Activated T-cell treated with anti-CD3 and anti-CD28 coated beads for 24 hours (primary cell): ENCODE measurements around the gene CFAP251.
"Not testable (repeated sequence)": the region's sequence is repeated elsewhere in the genome, so short reads cannot be mapped to it uniquely, and the experiment has no call there.

Experiments
- DNase-seq: peaks from one replicate; pipeline ENCODE4 v3.0.0-alpha.2; 2020; ENCODE audit warnings: low read depth

CFAP251 gene

DNA sequence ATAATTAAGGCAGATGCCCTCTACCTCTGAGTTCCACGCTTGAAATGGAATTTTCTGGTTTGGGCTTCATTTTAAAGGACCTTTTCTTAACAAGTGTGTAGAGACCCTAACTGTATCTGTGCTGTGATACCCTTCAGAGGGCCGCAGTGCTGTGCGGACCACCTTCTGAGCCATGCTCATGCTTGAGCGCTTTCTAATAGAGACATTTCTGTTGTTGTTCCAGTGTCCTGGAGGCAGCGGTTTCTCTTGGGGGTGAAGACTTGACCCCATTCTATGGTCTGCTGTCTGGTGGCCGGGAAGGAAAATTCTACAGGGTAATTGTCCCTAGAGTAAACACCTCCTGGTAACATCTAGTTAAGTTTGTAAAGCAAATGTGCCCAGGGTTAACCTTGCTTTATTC, 56.6 kb downstream of the CFAP251 start:
- DNase-seq, result no peak

DNA sequence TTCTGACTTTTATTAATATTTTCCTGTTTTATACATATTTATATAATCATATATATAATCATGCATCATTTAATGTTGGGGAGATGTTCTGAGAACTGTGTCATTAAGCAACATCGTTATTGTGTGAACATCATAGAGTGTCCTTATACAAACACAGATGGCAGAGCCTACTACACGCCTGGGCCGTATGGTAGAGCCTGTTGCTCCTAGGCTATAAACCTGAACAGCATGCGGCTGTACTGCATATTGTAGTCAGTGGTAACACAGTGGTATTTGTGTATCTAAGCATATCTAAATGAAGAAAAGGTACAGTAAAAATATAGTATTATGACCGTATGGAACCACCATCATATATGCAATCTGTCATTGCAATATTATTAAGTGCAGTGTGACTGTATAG, 58.6 kb downstream of the CFAP251 start:
- DNase-seq, result no peak

DNA sequence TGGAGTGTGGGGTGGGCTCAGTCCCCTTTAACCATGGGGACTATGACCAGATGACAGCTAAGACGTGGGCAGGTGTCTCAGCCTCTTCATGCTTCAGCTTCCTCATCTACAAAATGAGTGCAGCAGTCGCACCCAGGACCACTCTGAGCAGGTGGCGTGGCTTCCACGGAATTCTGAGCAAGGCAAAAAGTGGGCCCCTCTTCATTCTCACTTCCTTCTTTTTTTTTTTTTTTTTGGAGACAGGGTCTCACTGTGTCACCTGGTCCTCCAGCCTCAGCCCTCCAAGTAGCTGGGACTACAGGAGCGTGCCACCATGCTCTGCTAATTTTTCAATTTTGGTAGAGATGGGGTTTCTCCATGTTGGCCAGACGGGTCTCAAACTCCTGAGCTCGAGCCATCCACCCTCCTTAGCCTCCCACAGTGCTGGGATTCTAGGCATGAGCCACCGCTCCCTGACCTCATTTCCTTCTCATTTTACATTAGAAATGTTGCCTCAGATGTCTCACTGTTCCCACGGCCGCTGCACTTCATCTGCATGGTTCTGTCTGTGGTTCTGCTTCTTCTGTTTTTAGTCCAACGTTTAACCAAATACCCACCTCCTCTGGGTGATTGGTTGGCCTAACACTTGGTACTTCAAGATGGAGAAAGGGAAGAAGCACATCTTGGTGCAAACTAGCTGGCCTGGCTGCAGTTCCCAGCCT, 61.9 kb downstream of the CFAP251 start:
- DNase-seq, result no peak

- DNase-seq, result no peak
Observed at GRCh38 chr12:121980892-121981272, 62.5 kb downstream of the CFAP251 start.

DNA sequence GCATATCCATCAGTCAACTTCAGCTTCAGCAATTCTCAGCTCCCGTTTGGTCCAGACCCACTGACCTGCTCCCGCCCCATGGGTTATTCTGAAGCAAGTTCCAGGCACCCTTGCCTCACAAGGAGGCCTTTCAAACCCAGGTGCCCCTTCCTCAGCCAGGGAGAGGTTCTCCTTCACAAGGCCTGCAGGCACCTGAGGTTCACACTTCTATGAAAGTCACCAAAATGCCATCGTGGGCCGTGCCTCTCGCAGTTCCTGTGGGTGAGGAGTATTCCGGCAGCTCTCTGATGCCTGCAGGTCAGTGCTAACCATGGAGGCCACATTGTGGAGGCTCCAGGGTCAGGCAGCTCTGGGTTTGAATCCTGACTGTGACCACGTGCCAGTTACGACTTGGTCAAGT, 63.1 kb downstream of the CFAP251 start:
- DNase-seq, result no peak

- DNase-seq, result no peak
Observed at GRCh38 chr12:121982950-121983349, 64.6 kb downstream of the CFAP251 start.

GRCh38 chr12:121983536-121984210, 65.3 kb downstream of the CFAP251 start:
- no peak for DNase-seq

- no peak for DNase-seq
Observed at GRCh38 chr12:121986489-121987245, 68.3 kb downstream of the CFAP251 start.

- not testable (repeated sequence) for DNase-seq
Observed at GRCh38 chr12:121988519-121988918, 70.1 kb downstream of the CFAP251 start.

DNA sequence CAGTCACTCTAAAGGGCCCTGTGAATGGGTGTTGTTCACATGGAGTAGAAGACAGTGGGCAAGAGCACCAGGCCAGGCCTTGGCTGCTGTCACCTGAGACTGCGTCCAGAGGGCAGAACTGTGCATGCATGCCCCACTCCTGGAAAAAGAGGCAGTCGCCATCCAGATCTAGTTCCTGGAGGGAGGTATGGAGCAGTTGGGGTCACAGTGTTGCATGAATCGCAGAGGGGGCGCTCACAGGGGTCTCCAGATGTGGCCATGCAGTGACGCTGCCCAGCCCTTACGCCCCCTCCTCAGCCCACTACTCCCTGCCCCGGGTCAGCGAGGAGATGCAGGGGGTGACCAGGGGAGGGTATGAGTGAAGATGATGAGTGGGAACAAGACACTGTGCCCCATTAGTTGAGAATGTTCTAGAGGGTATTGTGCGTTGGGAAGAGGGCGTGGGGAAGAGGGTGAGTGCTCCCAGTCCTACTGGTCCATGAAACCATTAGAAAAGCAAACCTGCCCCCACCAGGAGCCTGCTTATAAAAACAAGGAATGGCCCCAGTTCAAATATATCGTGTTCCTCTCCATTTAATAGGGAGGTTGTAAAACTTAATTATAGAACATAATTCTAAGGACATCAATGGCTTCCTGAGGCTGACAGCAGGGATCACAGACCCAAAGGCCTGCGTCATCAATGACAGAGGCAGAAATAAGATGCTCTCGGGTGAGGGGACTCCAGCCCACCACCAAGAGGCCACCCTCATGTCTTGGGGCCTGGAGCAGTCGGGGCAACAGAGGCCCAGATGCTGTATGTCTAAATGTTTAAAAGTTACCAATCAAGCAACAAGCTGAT, 71.1 kb downstream of the CFAP251 start:
- no peak for DNase-seq

GRCh38 chr12:121990114-121990647, 71.8 kb downstream of the CFAP251 start:
- no peak for DNase-seq

- DNase-seq, result peak; percentile 14
Observed at GRCh38 chr12:121990692-121991603, 72.6 kb downstream of the CFAP251 start.

DNA sequence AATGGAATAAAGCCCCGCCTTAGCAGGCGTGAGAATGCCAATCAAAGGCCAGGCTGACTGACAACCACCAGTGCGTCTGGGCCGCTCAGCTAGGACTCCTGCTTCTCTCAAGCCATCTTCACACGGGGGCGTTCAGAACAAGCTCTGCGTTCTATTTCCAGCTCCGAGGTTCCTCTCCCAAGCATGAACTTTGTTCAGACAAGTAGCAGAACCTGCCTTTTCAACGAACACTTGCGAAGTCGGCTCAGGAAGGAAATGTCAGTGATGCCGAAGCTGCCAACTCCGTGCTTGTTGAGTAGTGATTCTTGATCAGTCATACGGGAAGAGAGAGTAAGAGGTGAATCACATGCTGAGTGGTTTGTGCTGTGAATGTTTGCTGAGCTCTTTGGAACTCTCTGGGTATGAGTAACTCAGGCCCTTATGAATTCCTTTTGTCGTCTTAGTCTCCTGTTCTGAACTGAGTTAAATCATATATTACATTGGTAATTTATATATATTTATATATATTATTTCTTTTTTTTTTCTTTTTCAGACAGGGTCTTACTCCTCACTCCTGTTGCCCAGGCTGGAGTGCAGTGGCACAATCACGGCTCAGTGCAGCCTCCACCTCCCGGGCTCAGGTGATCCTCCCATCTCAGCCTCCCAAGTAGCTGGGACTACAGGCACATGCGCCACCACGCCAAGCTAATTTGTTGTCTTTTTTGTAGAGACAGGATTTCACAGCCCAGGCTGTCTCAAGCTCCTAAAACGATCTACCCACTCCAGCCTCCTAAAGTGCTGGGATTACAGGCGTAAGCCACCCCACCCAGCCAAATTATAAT, 73.9 kb downstream of the CFAP251 start:
- DNase-seq, result peak; percentile 55

DNA sequence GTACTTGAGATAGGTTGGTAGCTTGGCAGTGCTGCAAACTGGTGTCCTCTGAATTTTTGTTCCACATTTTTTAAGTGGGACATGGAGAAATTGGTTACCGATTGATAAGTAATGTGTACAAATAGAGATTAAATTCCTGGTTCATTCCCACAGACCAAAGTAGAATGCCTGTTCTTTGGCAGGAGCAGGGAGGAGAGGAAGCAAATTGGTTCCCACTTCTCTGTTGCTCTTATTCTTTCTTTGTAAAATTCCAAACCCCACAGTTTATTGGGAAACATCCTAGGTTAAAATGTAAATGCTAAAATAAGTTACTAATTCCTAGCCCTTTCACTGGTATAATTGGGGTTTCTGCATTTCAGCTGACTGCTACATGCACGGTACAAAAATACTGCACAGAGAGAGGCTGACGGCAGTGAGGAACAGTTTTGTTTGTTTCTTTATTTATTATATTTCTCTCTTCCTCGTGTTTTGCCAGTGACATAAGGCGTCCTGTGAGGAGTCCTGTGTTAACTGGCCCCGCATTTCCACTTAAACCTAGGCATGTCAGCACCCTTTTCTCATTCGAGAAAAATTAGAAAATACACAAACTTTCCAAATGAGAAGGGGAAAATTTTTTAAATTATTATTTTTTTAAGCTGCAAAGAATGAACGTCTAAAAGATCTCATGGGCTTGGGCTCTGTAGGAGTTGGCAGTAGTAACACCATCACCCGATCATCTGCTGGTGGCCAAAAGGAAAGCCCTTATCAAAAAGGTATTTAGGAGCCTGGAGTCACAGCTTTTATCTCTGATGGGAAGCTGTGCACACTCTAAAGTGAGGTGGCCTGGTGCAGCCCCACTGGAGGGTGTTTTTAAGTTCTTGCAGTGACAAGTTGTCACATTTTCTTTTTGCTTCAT, 77.9 kb downstream of the CFAP251 start:
- DNase-seq, result no peak

- DNase-seq, result no peak
Observed at GRCh38 chr12:121996945-121997612, 78.7 kb downstream of the CFAP251 start.

GRCh38 chr12:122001466-122002209, 83.2 kb downstream of the CFAP251 start:
- DNase-seq, result no peak
